Left ventricle myocardium inferior (tissue), 1 donor: Measurements from ENCODE around the gene ARHGEF39. TPM values are rescaled to one million over a fixed set of nuclear protein-coding genes. Genes with fewer than 3 reads are reported as not detected.

Experiments
- DNase-seq: peaks from one replicate; pipeline ENCODE4 v3.0.0-alpha.2; 2020
- H3K27ac ChIP-seq: fragments of 200-600 bp; replicated peaks from 2 replicates; pipeline ENCODE4 v1.8.0; 2021
- H3K27me3 ChIP-seq: fragments of 200-600 bp; 2 replicates; pipeline ENCODE4 v1.8.0; 2021; ENCODE audit warnings: low read depth
- H3K36me3 ChIP-seq: fragments of 200-600 bp; 2 replicates; pipeline ENCODE4 v1.8.0; 2021
- H3K4me1 ChIP-seq: fragments of 200-600 bp; 2 replicates; pipeline ENCODE4 v1.8.0; 2021
- H3K4me3 ChIP-seq: fragments of 200-600 bp; 2 replicates; pipeline ENCODE4 v1.8.0; 2021; ENCODE audit warnings: mild to moderate bottlenecking, moderate library complexity
- H3K9me3 ChIP-seq: fragments of 200-600 bp; replicated peaks from 2 replicates; pipeline ENCODE4 v1.8.0; 2021
- intact Hi-C: fragments of 100-400 bp; cut with micrococcal nuclease; formaldehyde crosslinking; loops from one replicate; pipeline ENCODE4 v1.11.0; 2022
- total RNA-seq: library from RNA; stranded (reverse); fragmentation: NEBNext Ultra II Directional; extraction: Animal tissue kit (Norgen Biotek cat#: 25700); gene quantifications from one replicate; pipeline ENCODE4 v1.2.1, GENCODE V29; 2021
- TF ChIP-seq, protein P1 (sequence below): fragments of 200-600 bp; IDR thresholded peaks from 2 replicates; pipeline ENCODE4 v1.8.0; 2021; ENCODE audit warnings: antibody characterized with exemption, mild to moderate bottlenecking, borderline replicate concordance
- donor health status: DM: no; HTN: yes; CAD: no; lungs with severe emphysema.

Gene ARHGEF39
- total RNA-seq, 1 donor from 2014 or later = 0.27 TPM

DNA sequence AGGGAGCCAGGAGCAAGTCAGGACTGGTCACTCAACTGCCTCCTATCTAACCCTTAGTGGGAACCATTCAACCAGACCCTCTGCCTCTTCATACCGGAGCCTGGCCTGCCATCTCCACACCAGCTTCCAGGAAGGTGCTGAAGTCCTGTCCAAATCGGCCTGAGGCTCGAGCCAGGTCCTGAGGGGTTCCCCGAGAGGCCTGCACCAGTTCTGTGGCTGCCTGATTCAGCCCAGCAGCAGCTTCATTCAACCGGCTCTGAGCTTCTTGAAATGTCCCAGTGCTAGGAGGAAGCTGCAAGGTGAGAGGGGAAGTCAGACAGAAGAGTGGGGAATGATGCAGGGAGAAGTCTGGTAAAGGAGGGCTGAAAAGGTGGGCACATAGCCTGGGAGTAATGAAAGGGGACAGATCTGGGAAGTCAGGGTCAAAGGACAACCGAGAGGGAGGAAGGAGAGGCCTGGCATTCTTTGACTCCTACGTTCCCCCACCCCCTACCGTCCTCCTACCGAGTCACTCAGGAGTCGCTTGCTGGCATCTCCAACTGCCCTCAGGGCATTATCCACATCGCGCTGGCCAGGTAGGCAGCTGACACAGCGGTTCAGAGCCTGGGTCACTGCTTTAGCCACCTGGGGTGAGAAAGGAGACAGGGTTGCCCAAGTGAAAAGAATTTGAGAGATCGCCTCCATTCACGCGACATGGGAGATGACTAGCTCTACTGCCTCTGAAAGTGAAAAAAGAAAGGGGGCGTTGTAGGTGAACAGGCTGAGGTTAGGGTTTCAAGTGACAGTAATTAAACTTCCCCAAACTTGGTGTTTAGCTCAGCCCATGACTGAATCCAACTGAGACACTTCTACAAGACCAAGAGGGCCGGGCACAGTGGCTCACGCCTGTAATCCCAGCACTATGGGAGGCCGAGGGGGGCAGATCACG, 46.8 kb upstream of the ARHGEF39 start:
- Histone ChIP-seq H3K9me3 (no peaks in the 10 kb centered on the region), H3K4me1 (peaks cover 14% of the 10 kb centered on the region)

GRCh38 chr9:35710818-35711500, 46.0 kb upstream of the ARHGEF39 start:
- H3K4me3 ChIP-seq = no peak overlapping the region
- intact Hi-C loops = no loop called here
- peak overlapping the region; percentile 43 for H3K27ac ChIP-seq
- H3K27me3 ChIP-seq = no peaks in the 10 kb centered on the region
- peaks cover 99% of the 10 kb centered on the region for H3K36me3 ChIP-seq
- no peak for DNase-seq
- no peaks in the 10 kb centered on the region for H3K9me3 ChIP-seq
- peaks cover 14% of the 10 kb centered on the region for H3K4me1 ChIP-seq
- TF ChIP-seq, protein P1, sequence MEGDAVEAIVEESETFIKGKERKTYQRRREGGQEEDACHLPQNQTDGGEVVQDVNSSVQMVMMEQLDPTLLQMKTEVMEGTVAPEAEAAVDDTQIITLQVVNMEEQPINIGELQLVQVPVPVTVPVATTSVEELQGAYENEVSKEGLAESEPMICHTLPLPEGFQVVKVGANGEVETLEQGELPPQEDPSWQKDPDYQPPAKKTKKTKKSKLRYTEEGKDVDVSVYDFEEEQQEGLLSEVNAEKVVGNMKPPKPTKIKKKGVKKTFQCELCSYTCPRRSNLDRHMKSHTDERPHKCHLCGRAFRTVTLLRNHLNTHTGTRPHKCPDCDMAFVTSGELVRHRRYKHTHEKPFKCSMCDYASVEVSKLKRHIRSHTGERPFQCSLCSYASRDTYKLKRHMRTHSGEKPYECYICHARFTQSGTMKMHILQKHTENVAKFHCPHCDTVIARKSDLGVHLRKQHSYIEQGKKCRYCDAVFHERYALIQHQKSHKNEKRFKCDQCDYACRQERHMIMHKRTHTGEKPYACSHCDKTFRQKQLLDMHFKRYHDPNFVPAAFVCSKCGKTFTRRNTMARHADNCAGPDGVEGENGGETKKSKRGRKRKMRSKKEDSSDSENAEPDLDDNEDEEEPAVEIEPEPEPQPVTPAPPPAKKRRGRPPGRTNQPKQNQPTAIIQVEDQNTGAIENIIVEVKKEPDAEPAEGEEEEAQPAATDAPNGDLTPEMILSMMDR = no peak

More for the DNA sequence above, 46.8 kb upstream of the ARHGEF39 start:
- no peak for DNase-seq
- H3K36me3 ChIP-seq = peaks cover 99% of the 10 kb centered on the region
- peak overlapping the region; percentile 43 for H3K27ac ChIP-seq
- TF ChIP-seq, protein P1 = no peak
- no peaks in the 10 kb centered on the region for H3K27me3 ChIP-seq
- no peak overlapping the region for H3K4me3 ChIP-seq
- intact Hi-C loops = no loop called here

- H3K9me3 ChIP-seq = no peaks in the 10 kb centered on the region
- H3K36me3 ChIP-seq = peaks cover 99% of the 10 kb centered on the region
- no peak for DNase-seq
- H3K27me3 ChIP-seq = no peaks in the 10 kb centered on the region
- H3K4me3 ChIP-seq = no peak overlapping the region
- H3K27ac ChIP-seq = no peak overlapping the region
- TF ChIP-seq, protein P1 = no peak
- intact Hi-C loops = no loop called here
- H3K4me1 ChIP-seq = peaks cover 31% of the 10 kb centered on the region
These were observed 43.2 kb upstream of the ARHGEF39 start for GRCh38 chr9:35708146-35708545.

DNA sequence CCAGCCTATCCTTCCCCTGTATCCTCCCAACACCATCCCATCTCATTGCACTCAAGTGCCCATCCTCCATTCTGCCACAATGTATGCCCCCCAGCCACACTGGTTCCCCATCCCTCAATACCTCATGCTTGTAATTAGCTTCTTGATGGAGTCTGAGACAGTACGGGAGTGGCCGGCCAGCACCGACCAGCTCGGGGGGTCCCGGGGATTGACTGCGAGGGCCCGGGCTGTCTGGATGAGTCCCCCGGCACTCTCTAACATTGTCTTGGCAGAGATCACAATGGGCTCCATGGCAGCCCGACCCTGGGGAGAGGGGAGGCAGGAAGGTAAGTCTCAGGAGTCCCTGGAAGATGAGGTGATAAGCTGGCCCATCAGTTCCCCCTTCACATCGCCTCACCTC, 42.0 kb upstream of the ARHGEF39 start:
- H3K36me3 ChIP-seq = peaks cover 99% of the 10 kb centered on the region
- no peak overlapping the region for H3K4me3 ChIP-seq
- DNase-seq = no peak
- H3K9me3 ChIP-seq = no peaks in the 10 kb centered on the region
- H3K4me1 ChIP-seq = peaks cover 32% of the 10 kb centered on the region
- no peak overlapping the region for H3K27ac ChIP-seq
- no peaks in the 10 kb centered on the region for H3K27me3 ChIP-seq
- intact Hi-C loops = no loop called here
- TF ChIP-seq, protein P1 = no peak

DNA sequence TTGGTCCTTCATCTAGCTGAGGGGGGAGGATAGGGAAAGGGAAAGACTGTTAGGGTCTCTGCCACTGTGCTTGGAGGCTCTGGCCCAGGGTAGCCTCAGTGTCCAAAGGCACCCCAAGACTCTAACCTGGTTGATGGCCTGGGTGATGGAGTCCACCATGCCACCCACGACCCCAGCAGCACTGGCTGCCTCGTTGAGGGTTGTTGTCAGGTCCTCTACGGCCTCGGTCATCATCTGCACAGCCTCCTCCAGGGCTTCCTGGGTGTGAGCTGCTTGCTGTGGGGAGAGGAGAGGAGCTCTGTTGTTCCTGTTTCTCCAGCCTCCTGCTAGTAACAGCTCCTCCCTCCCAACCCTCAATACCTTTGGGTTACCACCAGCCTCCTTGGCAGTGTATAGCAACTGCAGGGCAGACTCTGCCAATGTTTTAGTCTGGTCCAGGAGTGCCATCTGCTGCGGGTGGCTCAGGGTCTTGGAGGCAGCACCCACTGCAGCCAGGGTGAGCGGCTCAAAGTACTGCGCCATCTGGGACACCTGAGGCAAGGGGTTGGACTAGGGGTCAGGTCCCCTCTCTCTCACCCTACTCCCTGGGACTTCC, 40.9 kb upstream of the ARHGEF39 start:
- DNase-seq = no peak
- peaks cover 99% of the 10 kb centered on the region for H3K36me3 ChIP-seq
- intact Hi-C loops = no loop called here
- no peaks in the 10 kb centered on the region for H3K9me3 ChIP-seq
- H3K4me1 ChIP-seq = peaks cover 32% of the 10 kb centered on the region
- TF ChIP-seq, protein P1 = no peak
- no peaks in the 10 kb centered on the region for H3K27me3 ChIP-seq
- H3K4me3 ChIP-seq = no peak overlapping the region
- peak overlapping the region; percentile 67 for H3K27ac ChIP-seq
